K562 (cell line): ENCODE measurements around the gene RABGAP1. TPM values are rescaled to one million over a fixed set of nuclear protein-coding genes. Genes with fewer than 3 reads are reported as not detected.

Source experiments
- BMI1 ChIP-seq: fragments of 150-350 bp; IDR thresholded peaks from 2 replicates; pipeline ENCODE4 v1.6.1; 2014; ENCODE audit warnings: low read length
- CHAMP1 ChIP-seq: fragments of 450-650 bp; IDR thresholded peaks from 2 replicates; pipeline ENCODE4 v1.6.1; 2016; ENCODE audit warnings: mild to moderate bottlenecking
- CREB1 ChIP-seq, 2 experiments: sonication (generic) in 1 of 2; formaldehyde crosslinking in 1 of 2; IDR thresholded peaks; 2 replicates each; pipeline versions ENCODE4 v1.6.1 to v1.8.0; 2012 to 2022; ENCODE audit warnings: inconsistent platforms in 1 of 2, mild to moderate bottlenecking in 1 of 2, missing genetic modification reagents in 1 of 2, moderate library complexity in 1 of 2
- FOXA3 ChIP-seq, 2 experiments: fragments of 450-650 bp in 1 of 2; sonication (generic) in 1 of 2; formaldehyde crosslinking; IDR thresholded peaks in 1 of 2; conservative IDR thresholded peaks in 1 of 2; 2 replicates each; pipeline versions ENCODE4 v1.4.0 to v1.8.0; 2020 to 2022; ENCODE audit warnings: mild to moderate bottlenecking in 2 of 2, missing genetic modification reagents in 1 of 2
- MAFG ChIP-seq: fragments of 450-650 bp; conservative IDR thresholded peaks from 2 replicates; pipeline ENCODE4 v1.6.1; 2016; ENCODE audit warnings: missing genetic modification characterization, missing compliant biosample characterization
- NFIC ChIP-seq: fragments of 450-650 bp; IDR thresholded peaks from 2 replicates; pipeline ENCODE4 v1.6.1; 2017; ENCODE audit warnings: mild to moderate bottlenecking, inconsistent platforms
- PHF8 ChIP-seq: fragments of 200-600 bp; sonication (generic); IDR thresholded peaks from 2 replicates; pipeline ENCODE4 v1.6.1; 2012; ENCODE audit warnings: mixed run types, mild to moderate bottlenecking, inconsistent platforms, low read length, moderate library complexity, borderline replicate concordance
- RAD21 ChIP-seq, 2 experiments: fragments of 250-450 bp in 1 of 2; fragments of 450-650 bp in 1 of 2; sonication (Bioruptor Pico) in 1 of 2; formaldehyde crosslinking in 1 of 2; IDR thresholded peaks in 1 of 2; conservative IDR thresholded peaks in 1 of 2; 2 replicates each; pipeline versions ENCODE4 v1.4.0 to v1.8.0; 2020 to 2022; ENCODE audit warnings: mild to moderate bottlenecking in 2 of 2, moderate library complexity in 1 of 2
- RAD51 ChIP-seq: fragments of 450-650 bp; IDR thresholded peaks from 2 replicates; pipeline ENCODE4 v1.7.1; 2016; ENCODE audit warnings: low read depth, mild to moderate bottlenecking, borderline replicate concordance
- RB1 ChIP-seq: fragments of 450-650 bp; IDR thresholded peaks from 2 replicates; pipeline ENCODE4 v1.6.1; 2017; ENCODE audit warnings: low read depth, mild to moderate bottlenecking
- SAP30 ChIP-seq: fragments of 200-600 bp; sonication (generic); IDR thresholded peaks from 2 replicates; pipeline ENCODE4 v1.6.1; 2012; ENCODE audit warnings: borderline replicate concordance, low read depth, mild to moderate bottlenecking, moderate library complexity, low read length, control low read depth, inconsistent platforms; ENCODE audit not compliant: insufficient read depth, poor library complexity, severe bottlenecking
- SMARCE1 ChIP-seq: fragments of 450-650 bp; IDR thresholded peaks from 2 replicates; pipeline ENCODE4 v1.7.1; 2016; ENCODE audit warnings: mild to moderate bottlenecking
- ZBTB8A ChIP-seq: fragments of 450-650 bp; IDR thresholded peaks from 2 replicates; pipeline ENCODE4 v1.6.1; 2018; ENCODE audit warnings: mild to moderate bottlenecking, moderate library complexity; ENCODE audit not compliant: partially characterized antibody
- ZFP1 ChIP-seq: fragments of 450-650 bp; formaldehyde crosslinking; IDR thresholded peaks from 2 replicates; pipeline ENCODE4 v1.4.0; 2020; ENCODE audit warnings: mild to moderate bottlenecking, mixed read lengths
- ZNF311 ChIP-seq: fragments of 250-450 bp; sonication (Bioruptor Pico); IDR thresholded peaks from 2 replicates; pipeline ENCODE4 v1.4.0; 2020; ENCODE audit warnings: mild to moderate bottlenecking, moderate library complexity
- ZNF316 ChIP-seq: fragments of 450-650 bp; IDR thresholded peaks from 2 replicates; pipeline ENCODE4 v1.6.1; 2016
- ZNF347 ChIP-seq: fragments of 450-650 bp; formaldehyde crosslinking; IDR thresholded peaks from 2 replicates; pipeline ENCODE4 v1.4.0; 2020; ENCODE audit warnings: low read depth, mild to moderate bottlenecking, moderate library complexity
- polyA plus RNA-seq, 8 experiments: library from polyadenylated mRNA; depleted of rRNA in 4 of 8; stranded (reverse) in 5 of 8; unstranded in 3 of 8; fragments of >200 nt; fragmentation: Nextera tagmentation in 2 of 8; fragmentation: Illumina TruSeq in 1 of 8; extraction: Ambion mirVana in 2 of 8; extraction: Trizol in 1 of 8; gene quantifications; 2 replicates each; pipeline versions ENCODE4 v1.2.1 to v1.2.3, GENCODE V29; 2011 to 2014; ENCODE audit warnings: inconsistent platforms in 1 of 8, missing spikeins in 1 of 8
- total RNA-seq, 7 experiments: library from RNA; depleted of rRNA in 6 of 7; stranded (reverse); fragments of >200 nt in 6 of 7; fragmentation: Illumina TruSeq in 2 of 7; extraction: Trizol in 2 of 7; gene quantifications; 2 replicates each; pipeline versions ENCODE4 v1.2.1 to v1.2.3, GENCODE V29; 2011 to 2021; ENCODE audit warnings: low replicate concordance in 1 of 7
- TF ChIP-seq, protein P1 (sequence below): IDR thresholded peaks from 2 replicates; pipeline ENCODE4 v1.6.1; 2012; ENCODE audit warnings: low read depth, low read length, improper control_type of control experiment, borderline replicate concordance
- TF ChIP-seq, protein P2 (sequence below), 2 experiments: fragments of 150-350 bp in 1 of 2; IDR thresholded peaks; 2 replicates each; pipeline ENCODE4 v1.6.1; 2012 to 2016; ENCODE audit warnings: low read depth in 2 of 2, low read length in 2 of 2, mild to moderate bottlenecking in 1 of 2, moderate library complexity in 1 of 2
- TF ChIP-seq, protein P3 (sequence below): fragments of 250-450 bp; sonication (Bioruptor Pico); IDR thresholded peaks from 2 replicates; pipeline ENCODE4 v1.5.0; 2021

Gene RABGAP1
- total and polyA plus RNA-seq, 9 of the 15 experiments (the other 6 are each of a cell fraction or from before 2014, with no cell fraction given) = 1.5 to 22.7 (median 13.1) TPM

DNA sequence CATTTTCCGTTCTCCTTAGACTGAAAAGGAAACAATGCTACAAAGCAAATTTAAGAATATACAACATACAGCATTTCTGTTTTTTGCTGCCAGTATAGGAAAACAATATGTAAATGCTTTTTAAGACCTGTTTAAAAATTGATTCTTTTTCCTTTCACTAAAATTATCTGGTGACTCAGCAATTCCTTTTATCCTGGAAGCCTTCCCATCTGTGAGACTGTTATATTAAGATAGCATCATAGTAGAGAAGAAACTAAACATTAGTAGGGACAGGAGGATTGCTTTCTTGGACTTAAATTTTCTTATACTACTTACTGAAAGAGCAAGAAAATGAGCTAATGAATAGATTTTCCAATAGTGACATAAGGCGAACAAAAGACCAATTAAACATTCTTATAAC is 62.6 kb downstream of the RABGAP1 start (continued):
- TF ChIP-seq CHAMP1 (no peak), NFIC (peak; percentile 43; the same call in 1 of the 2 replicates), BMI1 (no peak), RAD21 (CRISPR knock-in tag; conservative IDR thresholded peaks at IDR 0.05 in 1 of 2, IDR thresholded peaks at IDR 0.05 in 1 of 2) (no peak), SMARCE1 (peak; percentile 13; the same call in 1 of the 2 replicates), ZNF311 (CRISPR knock-in tag) (no peak), ZFP1 (CRISPR knock-in tag) (no peak), ZNF316 (peak; percentile 99), FOXA3 (CRISPR knock-in tag; conservative IDR thresholded peaks at IDR 0.05 in 1 of 2, IDR thresholded peaks at IDR 0.05 in 1 of 2) (no peak), PHF8 (no peak), SAP30 (no peak), ZBTB8A (no peak), CREB1 (IDR thresholded peaks at IDR 0.05) (no peak), CREB1 (CRISPR knock-in tag; IDR thresholded peaks at IDR 0.05) (no peak), ZNF347 (CRISPR knock-in tag) (no peak), MAFG (tag) (peak; percentile 97), RAD51 (no peak), RB1 (no peak)
- TF ChIP-seq, protein P1, sequence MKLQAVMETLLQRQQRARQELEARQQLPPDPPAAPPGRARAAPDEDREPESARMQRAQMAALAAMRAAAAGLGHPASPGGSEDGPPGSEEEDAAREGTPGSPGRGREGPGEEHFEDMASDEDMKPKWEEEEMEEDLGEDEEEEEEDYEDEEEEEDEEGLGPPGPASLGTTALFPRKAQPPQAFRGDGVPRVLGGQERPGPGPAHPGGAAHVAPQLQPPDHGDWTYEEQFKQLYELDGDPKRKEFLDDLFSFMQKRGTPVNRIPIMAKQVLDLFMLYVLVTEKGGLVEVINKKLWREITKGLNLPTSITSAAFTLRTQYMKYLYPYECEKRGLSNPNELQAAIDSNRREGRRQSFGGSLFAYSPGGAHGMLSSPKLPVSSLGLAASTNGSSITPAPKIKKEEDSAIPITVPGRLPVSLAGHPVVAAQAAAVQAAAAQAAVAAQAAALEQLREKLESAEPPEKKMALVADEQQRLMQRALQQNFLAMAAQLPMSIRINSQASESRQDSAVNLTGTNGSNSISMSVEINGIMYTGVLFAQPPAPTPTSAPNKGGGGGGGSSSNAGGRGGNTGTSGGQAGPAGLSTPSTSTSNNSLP = peak; percentile 58; the same call in 1 of the 2 replicates
- TF ChIP-seq, protein P2, sequence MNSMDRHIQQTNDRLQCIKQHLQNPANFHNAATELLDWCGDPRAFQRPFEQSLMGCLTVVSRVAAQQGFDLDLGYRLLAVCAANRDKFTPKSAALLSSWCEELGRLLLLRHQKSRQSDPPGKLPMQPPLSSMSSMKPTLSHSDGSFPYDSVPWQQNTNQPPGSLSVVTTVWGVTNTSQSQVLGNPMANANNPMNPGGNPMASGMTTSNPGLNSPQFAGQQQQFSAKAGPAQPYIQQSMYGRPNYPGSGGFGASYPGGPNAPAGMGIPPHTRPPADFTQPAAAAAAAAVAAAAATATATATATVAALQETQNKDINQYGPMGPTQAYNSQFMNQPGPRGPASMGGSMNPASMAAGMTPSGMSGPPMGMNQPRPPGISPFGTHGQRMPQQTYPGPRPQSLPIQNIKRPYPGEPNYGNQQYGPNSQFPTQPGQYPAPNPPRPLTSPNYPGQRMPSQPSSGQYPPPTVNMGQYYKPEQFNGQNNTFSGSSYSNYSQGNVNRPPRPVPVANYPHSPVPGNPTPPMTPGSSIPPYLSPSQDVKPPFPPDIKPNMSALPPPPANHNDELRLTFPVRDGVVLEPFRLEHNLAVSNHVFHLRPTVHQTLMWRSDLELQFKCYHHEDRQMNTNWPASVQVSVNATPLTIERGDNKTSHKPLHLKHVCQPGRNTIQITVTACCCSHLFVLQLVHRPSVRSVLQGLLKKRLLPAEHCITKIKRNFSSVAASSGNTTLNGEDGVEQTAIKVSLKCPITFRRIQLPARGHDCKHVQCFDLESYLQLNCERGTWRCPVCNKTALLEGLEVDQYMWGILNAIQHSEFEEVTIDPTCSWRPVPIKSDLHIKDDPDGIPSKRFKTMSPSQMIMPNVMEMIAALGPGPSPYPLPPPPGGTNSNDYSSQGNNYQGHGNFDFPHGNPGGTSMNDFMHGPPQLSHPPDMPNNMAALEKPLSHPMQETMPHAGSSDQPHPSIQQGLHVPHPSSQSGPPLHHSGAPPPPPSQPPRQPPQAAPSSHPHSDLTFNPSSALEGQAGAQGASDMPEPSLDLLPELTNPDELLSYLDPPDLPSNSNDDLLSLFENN (IDR thresholded peaks at IDR 0.05; ENCODE audit: low read depth in 2 of 2, low read length in 2 of 2) = no peak
- TF ChIP-seq, protein P3, sequence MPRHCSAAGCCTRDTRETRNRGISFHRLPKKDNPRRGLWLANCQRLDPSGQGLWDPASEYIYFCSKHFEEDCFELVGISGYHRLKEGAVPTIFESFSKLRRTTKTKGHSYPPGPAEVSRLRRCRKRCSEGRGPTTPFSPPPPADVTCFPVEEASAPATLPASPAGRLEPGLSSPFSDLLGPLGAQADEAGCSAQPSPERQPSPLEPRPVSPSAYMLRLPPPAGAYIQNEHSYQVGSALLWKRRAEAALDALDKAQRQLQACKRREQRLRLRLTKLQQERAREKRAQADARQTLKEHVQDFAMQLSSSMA (CRISPR knock-in tag) = no peak
